Stimulated activated memory B cell treated with anti-CD40 and anti-IgM and Interleukin-4, amounts not matched to agents 10 μg/mL and 1 μg/mL and 100 μg/mL, for 72 hours (primary cell): ENCODE data around the gene RABEP2.

Experiments used
- ATAC-seq: fragments of 150-1000 bp; cut with Tn5 transposase; 2 replicates; pipeline ENCODE4 v1.10.0; 2021
- H3K27ac Mint-ChIP-seq: one replicate; pipeline ENCODE4 v1.8.0; 2022; ENCODE audit warnings: mild to moderate bottlenecking, mixed read lengths
- H3K27me3 Mint-ChIP-seq: one replicate; pipeline ENCODE4 v1.8.0; 2022; ENCODE audit warnings: mixed read lengths
- H3K36me3 Mint-ChIP-seq: one replicate; pipeline ENCODE4 v1.8.0; 2022; ENCODE audit warnings: mixed read lengths
- H3K4me1 Mint-ChIP-seq: one replicate; pipeline ENCODE4 v1.8.0; 2022; ENCODE audit warnings: mixed read lengths
- H3K4me3 Mint-ChIP-seq: one replicate; pipeline ENCODE4 v1.8.0; 2022; ENCODE audit warnings: mild to moderate bottlenecking, moderate library complexity, mixed read lengths
- H3K9me3 Mint-ChIP-seq: one replicate; pipeline ENCODE4 v1.8.0; 2022; ENCODE audit warnings: mixed read lengths

The RABEP2 gene

GRCh38 chr16:28865722-28866453, 59.1 kb downstream of the RABEP2 start:
- peaks cover 31% of the 10 kb centered on the region for H3K4me1 Mint-ChIP-seq
- no peaks in the 10 kb centered on the region for H3K9me3 Mint-ChIP-seq
- no peak overlapping the region for H3K4me3 Mint-ChIP-seq
- H3K27me3 Mint-ChIP-seq: no peaks in the 10 kb centered on the region
- H3K27ac Mint-ChIP-seq: no peak overlapping the region
- no peak for ATAC-seq
- peaks cover 32% of the 10 kb centered on the region for H3K36me3 Mint-ChIP-seq

GRCh38 chr16:28865001-28865688, 59.9 kb downstream of the RABEP2 start:
- H3K4me3 Mint-ChIP-seq: peak overlapping the region; percentile 86
- peaks cover 29% of the 10 kb centered on the region for H3K36me3 Mint-ChIP-seq
- H3K9me3 Mint-ChIP-seq: no peaks in the 10 kb centered on the region

GRCh38 chr16:28863929-28864793, 60.9 kb downstream of the RABEP2 start:
- H3K4me3 Mint-ChIP-seq: peak overlapping the region; percentile 86
- peaks cover 31% of the 10 kb centered on the region for H3K4me1 Mint-ChIP-seq
- no peaks in the 10 kb centered on the region for H3K27me3 Mint-ChIP-seq
- peak overlapping the region; percentile 97 for H3K27ac Mint-ChIP-seq
- no peaks in the 10 kb centered on the region for H3K9me3 Mint-ChIP-seq
- H3K36me3 Mint-ChIP-seq: peaks cover 20% of the 10 kb centered on the region
- peak; percentile 4 for ATAC-seq

More at GRCh38 chr16:28865001-28865688, 59.9 kb downstream of the RABEP2 start:
- ATAC-seq: no peak
- Mint-ChIP-seq H3K27me3 (no peaks in the 10 kb centered on the region), H3K27ac (no peak overlapping the region), H3K4me1 (peaks cover 31% of the 10 kb centered on the region)

- Mint-ChIP-seq H3K9me3 (no peaks in the 10 kb centered on the region), H3K4me3 (no peak overlapping the region), H3K27ac (no peak overlapping the region), H3K36me3 (no peaks in the 10 kb centered on the region), H3K4me1 (peaks cover 9% of the 10 kb centered on the region), H3K27me3 (no peaks in the 10 kb centered on the region)
- ATAC-seq: no peak
These were observed 65.7 kb downstream of the RABEP2 start for GRCh38 chr16:28859326-28859725.

GRCh38 chr16:28858421-28858820, 66.6 kb downstream of the RABEP2 start:
- Mint-ChIP-seq H3K4me3 (no peak overlapping the region), H3K36me3 (no peaks in the 10 kb centered on the region), H3K27me3 (no peaks in the 10 kb centered on the region), H3K27ac (no peak overlapping the region), H3K9me3 (no peaks in the 10 kb centered on the region), H3K4me1 (no peaks in the 10 kb centered on the region)
- ATAC-seq: no peak
